ENCODE results near the gene MC1R. TPM values are rescaled to one million over a fixed set of nuclear protein-coding genes. Genes with fewer than 3 reads are reported as not detected.

MC1R gene
- total RNA-seq, 2 experiments from 2014 or later: 8.3 to 22.3 TPM

GRCh38 chr16:89900885-89901284, 17.8 kb upstream of the MC1R start:
- Histone ChIP-seq H3K36me3 (ENCODE audit: insufficient read depth, low read length) (peaks cover 83% of the 10 kb centered on the region), H3K79me2 (ENCODE audit: insufficient read depth, low read depth, low read length) (no peaks in the 10 kb centered on the region), H3K27ac (ENCODE audit: low read depth, low read length, poor library complexity, severe bottlenecking) (no peak overlapping the region), H3K9me2 (ENCODE audit: insufficient read depth, low read length) (no peaks in the 10 kb centered on the region), H3K4me2 (ENCODE audit: low read length) (no peak overlapping the region), H4K20me1 (ENCODE audit: insufficient read depth, low read length) (no peaks in the 10 kb centered on the region), H3K9me3 (ENCODE audit: low read length) (no peaks in the 10 kb centered on the region), H2AFZ (ENCODE audit: low read length) (no peak overlapping the region), H3K4me3 (ENCODE audit: low read depth, low read length, poor library complexity, severe bottlenecking) (no peak overlapping the region), H3K4me1 (ENCODE audit: insufficient read depth, low read length, poor library complexity, severe bottlenecking) (no peaks in the 10 kb centered on the region)
- TF ChIP-seq EZH2phosphoT487 (IDR thresholded peaks at IDR 0.05; ENCODE audit: borderline replicate concordance, low read depth, low read length): no peak
- TF ChIP-seq, protein P1, sequence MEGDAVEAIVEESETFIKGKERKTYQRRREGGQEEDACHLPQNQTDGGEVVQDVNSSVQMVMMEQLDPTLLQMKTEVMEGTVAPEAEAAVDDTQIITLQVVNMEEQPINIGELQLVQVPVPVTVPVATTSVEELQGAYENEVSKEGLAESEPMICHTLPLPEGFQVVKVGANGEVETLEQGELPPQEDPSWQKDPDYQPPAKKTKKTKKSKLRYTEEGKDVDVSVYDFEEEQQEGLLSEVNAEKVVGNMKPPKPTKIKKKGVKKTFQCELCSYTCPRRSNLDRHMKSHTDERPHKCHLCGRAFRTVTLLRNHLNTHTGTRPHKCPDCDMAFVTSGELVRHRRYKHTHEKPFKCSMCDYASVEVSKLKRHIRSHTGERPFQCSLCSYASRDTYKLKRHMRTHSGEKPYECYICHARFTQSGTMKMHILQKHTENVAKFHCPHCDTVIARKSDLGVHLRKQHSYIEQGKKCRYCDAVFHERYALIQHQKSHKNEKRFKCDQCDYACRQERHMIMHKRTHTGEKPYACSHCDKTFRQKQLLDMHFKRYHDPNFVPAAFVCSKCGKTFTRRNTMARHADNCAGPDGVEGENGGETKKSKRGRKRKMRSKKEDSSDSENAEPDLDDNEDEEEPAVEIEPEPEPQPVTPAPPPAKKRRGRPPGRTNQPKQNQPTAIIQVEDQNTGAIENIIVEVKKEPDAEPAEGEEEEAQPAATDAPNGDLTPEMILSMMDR (conservative IDR thresholded peaks at IDR 0.05; ENCODE audit: low read length): no peak
- ChIA-PET POLR2A (no interaction called here), CTCF (ENCODE audit: unreplicated experiment) (no interaction called here)
- no TSS peak for BruUV-seq (replicated peaks)
- DNase-seq (ENCODE audit: low spot score): no peak
- intact Hi-C loops (cut with micrococcal nuclease; ENCODE audit: unreplicated experiment): no loop called here

- H2AFZ ChIP-seq (ENCODE audit: low read length): no peak overlapping the region
- H3K4me2 ChIP-seq (ENCODE audit: low read length): no peak overlapping the region
- peaks cover 82% of the 10 kb centered on the region for H3K36me3 ChIP-seq (ENCODE audit: insufficient read depth, low read length)
- BruUV-seq (replicated peaks): no TSS peak
- TF ChIP-seq EZH2phosphoT487 (IDR thresholded peaks at IDR 0.05; ENCODE audit: borderline replicate concordance, low read depth, low read length): no peak
- TF ChIP-seq, protein P1 (conservative IDR thresholded peaks at IDR 0.05; ENCODE audit: low read length): no peak
- no peaks in the 10 kb centered on the region for H3K9me2 ChIP-seq (ENCODE audit: insufficient read depth, low read length)
- no peak for DNase-seq (ENCODE audit: low spot score)
- ChIA-PET CTCF (ENCODE audit: unreplicated experiment) (no interaction called here), POLR2A (no interaction called here)
- no peaks in the 10 kb centered on the region for H3K9me3 ChIP-seq (ENCODE audit: low read length)
- no peaks in the 10 kb centered on the region for H4K20me1 ChIP-seq (ENCODE audit: insufficient read depth, low read length)
- no peak overlapping the region for H3K4me3 ChIP-seq (ENCODE audit: low read depth, low read length, poor library complexity, severe bottlenecking)
- no peak overlapping the region for H3K27ac ChIP-seq (ENCODE audit: low read depth, low read length, poor library complexity, severe bottlenecking)
- no peaks in the 10 kb centered on the region for H3K79me2 ChIP-seq (ENCODE audit: insufficient read depth, low read depth, low read length)
- H3K4me1 ChIP-seq (ENCODE audit: insufficient read depth, low read length, poor library complexity, severe bottlenecking): no peaks in the 10 kb centered on the region
- intact Hi-C loops (cut with micrococcal nuclease; ENCODE audit: unreplicated experiment): no loop called here
Observed at GRCh38 chr16:89902980-89903379, 15.7 kb upstream of the MC1R start.

DNA sequence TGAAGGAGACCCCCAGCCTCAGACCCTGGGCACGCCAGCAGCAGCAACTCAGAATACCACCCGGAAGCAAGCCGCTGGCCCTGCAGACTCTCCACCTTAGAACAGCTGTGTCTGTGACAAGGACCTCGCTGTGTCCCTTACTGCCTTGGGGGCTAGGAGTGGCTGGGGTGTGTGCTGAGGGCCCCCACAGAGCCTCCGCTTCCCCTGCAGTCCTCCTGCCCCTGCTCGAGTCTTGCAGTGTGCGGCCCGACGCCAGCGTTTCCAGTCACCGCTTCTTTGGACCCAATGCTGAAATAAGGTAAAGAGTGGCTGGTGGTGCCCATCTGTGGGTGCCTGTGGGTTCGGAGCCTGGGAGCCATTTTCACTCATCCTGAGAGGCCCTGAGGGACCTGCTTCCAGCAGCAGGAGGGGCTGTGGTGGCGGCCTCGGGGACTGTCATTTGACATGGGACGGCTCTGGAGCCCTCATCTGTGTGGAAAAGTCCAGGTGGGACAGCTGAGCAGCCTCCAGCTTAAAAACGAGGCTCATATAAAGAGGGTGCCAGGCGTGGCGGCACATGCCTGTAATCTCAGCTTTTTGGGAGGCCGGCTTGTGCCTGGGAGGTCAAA, 14.7 kb upstream of the MC1R start:
- no peaks in the 10 kb centered on the region for H3K4me1 ChIP-seq (ENCODE audit: insufficient read depth, low read length, poor library complexity, severe bottlenecking)
- H3K9me2 ChIP-seq (ENCODE audit: insufficient read depth, low read length): no peaks in the 10 kb centered on the region
- no peak overlapping the region for H3K4me2 ChIP-seq (ENCODE audit: low read length)
- intact Hi-C loops (cut with micrococcal nuclease; ENCODE audit: unreplicated experiment): no loop called here
- no peak overlapping the region for H3K27ac ChIP-seq (ENCODE audit: low read depth, low read length, poor library complexity, severe bottlenecking)
- no TSS peak for BruUV-seq (replicated peaks)
- DNase-seq (ENCODE audit: low spot score): no peak
- no peaks in the 10 kb centered on the region for H4K20me1 ChIP-seq (ENCODE audit: insufficient read depth, low read length)
- H2AFZ ChIP-seq (ENCODE audit: low read length): no peak overlapping the region
- H3K4me3 ChIP-seq (ENCODE audit: low read depth, low read length, poor library complexity, severe bottlenecking): no peak overlapping the region
- TF ChIP-seq, protein P1 (conservative IDR thresholded peaks at IDR 0.05; ENCODE audit: low read length): no peak
- TF ChIP-seq EZH2phosphoT487 (IDR thresholded peaks at IDR 0.05; ENCODE audit: borderline replicate concordance, low read depth, low read length): no peak
- H3K9me3 ChIP-seq (ENCODE audit: low read length): no peaks in the 10 kb centered on the region
- no peaks in the 10 kb centered on the region for H3K79me2 ChIP-seq (ENCODE audit: insufficient read depth, low read depth, low read length)
- ChIA-PET POLR2A (no interaction called here), CTCF (ENCODE audit: unreplicated experiment) (no interaction called here)
- peaks cover 82% of the 10 kb centered on the region for H3K36me3 ChIP-seq (ENCODE audit: insufficient read depth, low read length)

Measured in OCI-LY7 (cell line).